Thoracic aorta (tissue), 2 donors: Measurements from ENCODE around the gene LRRFIP1. TPM values are rescaled to one million over a fixed set of nuclear protein-coding genes. Genes with fewer than 3 reads are reported as not detected.

Experiments
- ATAC-seq: fragments of 150-250 bp; one replicate; pipeline ENCODE4 v1.8.0; 2017; ENCODE audit warnings: low read depth; ENCODE audit not compliant: insufficient number of reproducible peaks, low FRiP score
- DNase-seq: peaks from one replicate; pipeline ENCODE4 v3.0.0-alpha.2; 2020; ENCODE audit warnings: low spot score
- H3K27ac ChIP-seq, 2 donors: fragments of 200-600 bp; sonication (generic); 1 replicate in 1 of 2; 2 replicates in 1 of 2; pipeline ENCODE4 v1.5.1; 2016; ENCODE audit warnings: mild to moderate bottlenecking in 2 of 2, moderate library complexity in 2 of 2
- H3K27me3 ChIP-seq: fragments of 200-600 bp; sonication (generic); replicated peaks from 2 replicates; pipeline ENCODE4 v1.6.0; 2016; ENCODE audit warnings: mild to moderate bottlenecking; ENCODE audit not compliant: insufficient read depth
- H3K36me3 ChIP-seq: fragments of 200-600 bp; sonication (generic); one replicate; pipeline ENCODE4 v1.5.1; 2016
- H3K4me1 ChIP-seq, 2 donors: fragments of 200-600 bp; sonication (generic); 1 replicate in 1 of 2; 2 replicates in 1 of 2; pipeline versions ENCODE4 v1.5.1 to v1.6.0; 2016; ENCODE audit warnings: low read depth in 2 of 2, mild to moderate bottlenecking in 1 of 2; ENCODE audit not compliant: control insufficient read depth in 1 of 2
- H3K4me3 ChIP-seq: fragments of 200-600 bp; sonication (generic); 2 replicates; pipeline ENCODE4 v1.5.1; 2016; ENCODE audit warnings: mild to moderate bottlenecking
- H3K9me3 ChIP-seq: fragments of 200-600 bp; sonication (generic); 2 replicates; pipeline ENCODE4 v1.5.1; 2016
- CTCF ChIP-seq: fragments of 200-600 bp; sonication (generic); IDR thresholded peaks from one replicate; pipeline ENCODE4 v1.5.1; 2019; ENCODE audit warnings: antibody characterized with exemption
- total RNA-seq, 2 donors: library from RNA; depleted of rRNA; stranded (reverse); fragments of >200 nt; gene quantifications; one replicate each; pipeline versions ENCODE4 v1.1.0 to v1.2.3, GENCODE V29; 2016

LRRFIP1 gene
- total RNA-seq, 2 donors from 2014 or later, result 196 to 244 TPM

- DNase-seq (no peak), ATAC-seq (no peak)
- H3K4me3 ChIP-seq, result no peak overlapping the region
- no peak overlapping the region for H3K27ac ChIP-seq
- no peak for TF ChIP-seq CTCF
- H3K4me1 ChIP-seq, result no peaks in the 10 kb centered on the region
- no peaks in the 10 kb centered on the region for H3K9me3 ChIP-seq
- no peaks in the 10 kb centered on the region for H3K36me3 ChIP-seq
- no peaks in the 10 kb centered on the region for H3K27me3 ChIP-seq
Observed at GRCh38 chr2:237797253-237797652, 169.9 kb downstream of the LRRFIP1 start.

DNA sequence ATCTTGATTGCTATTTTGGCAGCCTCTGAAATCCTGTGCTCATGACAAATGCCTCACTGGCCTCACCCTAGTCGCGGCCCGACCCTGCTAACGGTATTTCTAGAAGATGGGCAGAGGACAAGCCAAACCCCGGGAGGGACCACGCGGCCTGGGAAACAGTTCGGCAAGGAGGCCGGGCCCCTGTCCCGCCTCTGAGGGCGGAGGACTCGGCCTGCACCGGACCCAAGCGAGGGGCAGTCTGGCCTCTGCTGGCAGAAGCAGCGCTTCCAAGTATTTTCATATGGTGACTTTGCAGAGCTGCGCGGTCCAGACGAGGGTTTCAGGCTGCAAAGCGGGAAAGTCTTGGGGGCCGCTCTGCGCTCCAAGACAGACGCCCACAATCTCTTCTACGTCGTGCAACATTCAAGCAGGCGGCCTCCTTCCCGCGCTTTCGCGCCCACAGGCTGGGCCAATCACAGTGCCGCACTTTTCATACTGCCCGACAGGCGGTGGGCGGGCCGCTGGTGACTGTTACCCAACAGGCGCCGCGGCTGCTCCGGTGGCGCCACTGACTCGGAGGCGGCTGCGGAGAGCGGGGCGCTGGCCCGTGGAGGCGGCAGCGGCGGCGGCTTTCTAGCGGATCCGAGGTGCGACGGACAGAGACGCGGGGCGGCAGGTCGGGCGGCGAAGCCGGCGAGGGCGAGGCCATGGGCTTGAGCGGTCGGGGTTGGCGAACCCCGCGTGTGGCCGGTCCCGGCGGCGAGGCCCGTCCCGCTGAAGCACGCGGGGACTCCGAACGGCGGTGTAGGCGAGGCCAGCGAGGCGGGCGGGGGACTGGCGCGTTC, 171.1 kb downstream of the LRRFIP1 start, which contains the start of gene RBM44:
RBM44 (plus strand) TSS at position 544 of the 824 bp plus-strand sequence. CDS start 14,831 bp downstream, outside the sequence.
- no peak for DNase-seq
- H3K27ac ChIP-seq, result no peak within 1 kb of the TSS
- no peak within 1 kb of the TSS for H3K4me3 ChIP-seq
- no peaks in the 10 kb centered on the region for H3K4me1 ChIP-seq
- no peaks in the 10 kb centered on the region for H3K27me3 ChIP-seq
- H3K9me3 ChIP-seq, result no peaks in the 10 kb centered on the region
- no peak for ATAC-seq
- no peak for TF ChIP-seq CTCF
- H3K36me3 ChIP-seq, result no peaks in the 10 kb centered on the region

DNA sequence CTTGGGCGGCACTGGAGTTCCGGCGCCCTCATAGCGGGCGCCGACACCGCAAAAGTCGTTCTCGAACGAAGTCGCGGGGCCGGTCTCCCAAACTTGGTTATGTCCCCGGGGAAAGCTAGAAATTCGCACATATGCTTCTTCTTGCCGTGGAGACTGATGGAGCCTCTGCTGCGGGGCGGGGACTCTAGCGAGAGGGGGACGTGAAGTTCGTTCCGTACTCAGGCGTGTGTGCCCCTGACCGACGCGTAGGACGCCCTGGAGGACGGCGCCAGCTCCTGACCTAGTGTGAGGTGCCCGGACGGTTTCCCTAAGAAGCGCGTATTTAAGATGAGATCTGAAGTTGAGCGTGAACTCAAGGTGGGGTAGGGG, 171.7 kb downstream of the LRRFIP1 start:
- H3K27me3 ChIP-seq, result no peaks in the 10 kb centered on the region
- ATAC-seq (no peak), DNase-seq (no peak)

GRCh38 chr2:237801466-237801865, 174.1 kb downstream of the LRRFIP1 start:
- Histone ChIP-seq H3K27ac (no peak overlapping the region), H3K4me1 (no peaks in the 10 kb centered on the region), H3K27me3 (no peaks in the 10 kb centered on the region), H3K4me3 (no peak overlapping the region), H3K36me3 (no peaks in the 10 kb centered on the region), H3K9me3 (no peaks in the 10 kb centered on the region)
- ATAC-seq (no peak), DNase-seq (no peak)
- TF ChIP-seq CTCF, result no peak

More for the DNA sequence above, 171.7 kb downstream of the LRRFIP1 start:
- Histone ChIP-seq H3K4me3 (no peak overlapping the region), H3K27ac (no peak overlapping the region), H3K4me1 (no peaks in the 10 kb centered on the region), H3K36me3 (no peaks in the 10 kb centered on the region), H3K9me3 (no peaks in the 10 kb centered on the region)
- TF ChIP-seq CTCF, result no peak

DNA sequence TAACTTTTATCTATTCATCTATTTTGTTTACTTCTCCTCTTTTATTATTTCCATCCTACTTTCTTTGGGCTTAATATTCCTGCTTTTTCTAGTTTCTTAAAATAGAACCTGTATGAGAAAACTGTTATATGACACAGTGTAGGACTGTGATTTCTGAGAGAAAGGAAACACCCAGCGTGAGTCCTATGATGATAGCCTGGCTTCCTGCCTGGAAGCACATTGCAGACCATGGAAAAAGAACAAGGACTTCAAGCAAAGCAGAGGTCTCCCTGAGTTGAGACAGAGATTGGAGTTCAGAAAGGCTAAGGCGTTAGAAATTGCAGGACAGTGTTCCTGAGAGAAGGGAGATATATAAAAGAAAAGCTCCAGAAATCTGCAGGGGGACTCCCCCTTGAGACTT, 178.9 kb downstream of the LRRFIP1 start:
- no peaks in the 10 kb centered on the region for H3K9me3 ChIP-seq
- DNase-seq (no peak), ATAC-seq (no peak)
- H3K36me3 ChIP-seq, result no peaks in the 10 kb centered on the region
- no peak for TF ChIP-seq CTCF
- no peak overlapping the region for H3K4me3 ChIP-seq
- no peaks in the 10 kb centered on the region for H3K27me3 ChIP-seq
- H3K4me1 ChIP-seq, result no peaks in the 10 kb centered on the region
- no peak overlapping the region for H3K27ac ChIP-seq
